ENCODE measurements around the gene AUTS2.

Gene AUTS2

DNA sequence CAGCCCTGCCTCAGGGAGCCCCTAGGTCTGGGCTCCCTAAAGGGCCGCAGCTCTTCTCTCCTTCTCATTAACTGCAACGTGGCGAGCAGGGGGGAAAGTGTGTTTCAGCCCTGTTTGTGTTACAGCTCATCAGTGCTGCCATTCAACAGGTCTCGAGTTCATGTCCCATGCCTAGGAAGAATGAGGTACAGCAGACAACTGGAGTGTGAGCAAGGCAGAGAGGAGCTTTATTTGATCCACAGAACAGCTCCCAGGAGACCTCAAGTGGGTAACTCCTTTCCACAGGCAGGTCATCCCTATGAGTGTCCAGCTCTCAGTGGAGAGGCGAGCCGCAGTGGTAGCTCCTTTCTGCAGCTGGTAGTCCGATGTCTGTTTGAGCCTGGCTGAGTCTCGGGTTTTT is 313.1 kb downstream of the AUTS2 start:
- no peak for DNase-seq

DNA sequence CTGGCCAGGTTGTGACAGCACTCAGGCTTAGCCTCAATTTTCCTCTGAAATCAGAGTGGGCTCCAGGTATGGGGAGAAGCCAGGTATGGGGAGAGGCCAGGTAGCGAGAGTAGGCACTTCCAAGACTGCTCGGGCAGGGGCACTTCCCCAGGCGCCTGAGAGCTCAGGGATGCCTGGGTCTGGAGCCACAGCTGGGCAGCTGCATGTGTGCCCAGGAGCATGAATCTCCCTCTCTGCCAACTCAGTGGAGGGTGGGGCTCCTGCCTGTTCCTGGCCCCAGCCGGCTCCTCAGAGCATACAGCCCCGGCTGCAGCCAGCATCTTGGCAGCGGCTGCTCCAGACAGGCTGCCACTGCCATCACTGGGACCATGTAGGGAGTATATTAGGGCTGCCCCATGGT is 313.9 kb downstream of the AUTS2 start:
- no peak for DNase-seq

DNA sequence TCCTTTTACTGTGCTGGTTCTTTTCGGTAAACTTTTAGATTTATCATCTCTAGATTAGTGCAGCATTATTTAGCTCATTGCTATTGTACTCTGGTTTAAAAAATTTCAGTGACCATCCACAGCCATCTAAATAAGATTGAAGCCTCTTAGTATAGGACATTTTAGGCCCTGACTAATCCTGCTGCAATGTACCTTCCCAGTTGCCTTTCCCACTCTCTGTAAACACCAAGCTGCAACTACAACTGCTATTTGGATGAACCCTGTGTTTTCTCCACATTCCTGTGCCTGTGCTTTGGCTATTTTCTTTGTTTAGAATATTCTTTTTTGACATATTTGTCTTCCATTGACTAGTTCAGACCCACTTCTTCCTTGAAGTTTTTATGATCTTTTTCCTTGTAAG is 314.6 kb downstream of the AUTS2 start:
- no peak for DNase-seq

DNA sequence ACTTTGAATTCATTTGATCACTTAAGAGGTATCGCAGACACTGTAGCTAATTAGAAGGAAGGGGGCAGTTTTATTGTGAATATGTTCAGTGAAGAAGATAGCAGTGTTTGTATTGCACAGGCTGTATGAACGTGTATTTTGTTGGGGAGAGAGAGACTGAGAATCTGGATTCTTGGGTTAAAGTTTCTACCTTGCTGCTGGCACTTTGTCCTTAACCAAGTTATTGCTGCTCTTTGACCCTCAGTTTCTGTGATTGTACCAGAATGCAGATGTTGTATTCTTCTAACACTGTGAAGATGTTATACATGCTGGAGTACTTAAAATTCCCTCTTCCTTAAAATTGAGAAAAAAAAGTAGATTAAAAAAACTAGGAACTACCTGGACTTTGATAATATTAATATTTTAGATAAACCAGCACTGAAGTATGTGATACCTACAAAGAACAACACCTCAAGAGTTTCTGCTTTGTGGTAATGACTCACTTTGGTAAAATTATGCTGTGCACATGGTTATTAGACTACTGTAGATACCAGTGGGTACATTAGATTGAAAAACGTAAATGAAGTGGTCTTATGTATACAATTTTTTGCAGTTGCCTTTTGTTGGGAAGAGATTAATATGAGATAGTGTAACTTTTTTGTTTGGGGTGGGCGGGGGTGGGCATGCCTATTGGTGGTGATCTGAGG is 321.3 kb downstream of the AUTS2 start:
- no peak for DNase-seq

DNA sequence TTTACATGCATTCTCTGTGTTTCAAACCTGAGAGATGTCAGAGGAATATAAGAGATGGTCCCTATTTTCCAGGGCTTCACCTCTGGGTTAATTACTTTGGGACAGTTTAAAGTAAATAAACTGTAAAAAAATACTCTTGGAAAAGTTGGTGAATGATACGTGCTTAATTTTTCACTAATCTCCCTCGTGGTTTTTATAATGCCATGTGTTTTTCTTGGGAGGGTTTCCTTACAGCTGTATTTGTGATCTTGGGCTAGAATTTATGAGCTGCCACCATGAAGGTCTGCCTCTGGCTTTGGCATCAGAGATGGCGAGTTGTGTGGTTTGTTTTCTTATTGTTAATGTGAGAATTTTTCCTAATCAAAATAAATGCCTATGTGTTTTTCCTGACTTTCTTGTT is 322.5 kb downstream of the AUTS2 start:
- DNase-seq: no peak

DNA sequence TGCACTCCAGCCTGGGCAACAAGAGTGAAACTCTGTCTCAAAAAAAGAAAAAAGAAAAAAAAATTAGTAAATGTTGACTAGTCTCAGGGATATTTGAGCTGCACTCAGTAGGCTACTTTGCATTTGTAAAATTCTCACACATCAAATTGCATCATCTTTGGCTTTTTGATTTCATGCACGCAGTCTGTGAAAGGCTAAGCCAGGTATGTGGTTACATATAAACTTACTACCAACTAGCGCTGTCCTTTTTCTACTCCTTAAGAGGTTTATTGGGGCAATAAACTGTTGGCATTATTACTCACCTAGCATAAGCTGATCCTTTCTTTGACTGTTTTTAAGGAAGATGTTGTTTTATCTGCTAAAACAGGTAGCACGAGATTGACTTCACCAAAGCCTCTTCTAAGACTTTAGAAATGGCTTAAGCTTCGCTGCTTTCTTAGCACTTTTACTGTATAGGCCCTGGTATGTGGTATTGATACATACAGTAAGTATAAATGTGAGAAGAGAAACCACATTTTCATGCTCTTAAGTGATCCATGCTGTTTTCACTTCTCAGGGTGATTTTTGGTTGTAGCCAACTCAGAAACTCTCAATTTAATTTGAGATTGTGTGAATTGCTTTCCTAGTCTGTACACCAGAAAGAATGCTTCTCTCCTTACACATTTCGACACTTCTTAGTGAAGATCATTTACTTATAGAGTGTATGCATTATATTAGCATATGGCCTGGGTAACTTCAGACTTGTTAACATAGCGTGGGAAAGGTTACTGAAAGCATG is 323.9 kb downstream of the AUTS2 start:
- DNase-seq: no peak

DNA sequence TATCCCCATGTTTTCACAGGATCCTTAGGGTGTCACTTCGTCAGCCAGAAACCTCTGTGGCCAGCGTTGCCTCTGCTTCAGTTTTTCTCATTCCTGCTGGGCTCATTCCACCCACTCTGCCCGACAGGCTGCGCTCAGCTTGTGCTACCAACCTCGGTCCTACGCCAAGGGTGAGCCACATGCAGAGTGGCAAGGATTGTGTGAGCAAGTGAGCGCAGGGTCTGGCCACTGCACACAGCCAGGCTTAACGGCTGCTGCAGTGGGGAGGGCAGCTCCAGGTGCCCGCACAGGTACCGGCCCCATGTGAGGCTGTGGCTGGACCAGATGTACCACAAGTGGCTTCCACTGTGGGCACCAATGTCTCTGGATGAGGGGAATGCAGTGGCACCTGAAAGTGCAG is 329.2 kb downstream of the AUTS2 start:
- no peak for DNase-seq

DNA sequence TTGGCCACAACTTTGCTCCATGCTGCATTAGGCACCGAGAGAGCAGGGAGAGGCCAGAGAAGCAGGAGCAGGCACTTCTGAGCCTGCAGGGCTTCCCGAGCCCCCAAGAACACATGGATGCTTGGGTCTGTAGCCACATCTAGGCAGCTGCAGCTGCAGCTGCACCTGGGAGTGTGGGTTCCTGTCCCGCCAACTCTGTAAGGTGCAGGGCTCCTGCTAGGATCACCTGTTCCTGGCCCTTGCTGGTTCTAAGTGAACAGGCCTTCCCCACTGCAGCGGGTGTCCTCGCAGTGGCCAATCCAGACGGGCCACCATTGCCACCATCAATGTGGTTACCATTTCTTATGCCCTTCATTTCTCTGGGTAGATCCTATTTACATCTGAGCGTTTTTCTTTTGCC is 330.3 kb downstream of the AUTS2 start:
- no peak for DNase-seq

DNA sequence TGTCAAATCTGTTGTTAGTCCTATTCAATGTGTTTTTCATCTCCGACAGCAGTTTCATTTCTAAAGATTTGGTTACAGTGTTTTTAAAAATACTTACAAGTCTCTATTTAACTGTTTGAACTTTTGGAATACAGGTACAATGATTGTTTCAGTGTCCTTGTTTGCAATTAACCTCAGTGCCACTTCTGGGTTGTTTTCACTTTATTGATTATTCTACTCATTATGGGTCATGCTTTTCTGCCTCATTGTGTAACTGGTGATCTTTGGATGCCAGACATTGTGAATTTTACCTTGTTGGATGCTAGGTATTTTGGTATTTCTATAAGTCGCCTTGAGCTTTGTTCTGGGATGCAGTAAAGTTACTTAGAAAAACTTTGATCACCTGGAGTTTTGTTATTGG is 331.3 kb downstream of the AUTS2 start:
- DNase-seq: no peak

DNA sequence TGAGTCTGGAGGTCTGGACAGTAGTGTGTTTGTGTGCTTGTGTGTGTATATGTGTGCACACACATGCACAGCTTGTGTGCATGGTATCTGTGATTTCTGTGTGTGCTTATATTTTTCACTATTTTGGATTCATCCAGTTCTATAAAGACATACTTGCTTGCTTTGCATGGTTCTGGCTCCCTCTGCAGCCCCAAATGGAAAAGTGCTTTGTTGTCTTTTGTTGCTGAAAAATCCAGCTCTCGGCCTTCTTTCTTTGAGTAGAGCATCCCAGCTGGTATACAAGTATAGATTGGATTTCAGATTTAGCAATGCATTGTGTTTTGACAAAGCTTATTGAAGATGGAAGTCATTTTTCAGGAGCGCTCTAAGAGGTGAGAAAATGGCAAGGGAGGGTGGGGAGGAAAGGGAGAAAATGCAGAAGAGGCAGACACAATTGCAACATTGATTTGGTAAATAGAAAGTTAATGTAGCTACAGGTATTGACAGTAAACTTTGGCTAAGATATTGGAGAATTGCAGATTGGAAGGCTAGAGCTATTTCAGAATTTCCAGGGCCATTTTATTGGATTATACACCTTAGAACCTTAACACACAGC is 333.9 kb downstream of the AUTS2 start:
- peak in 1 of 2 experiments; percentile 22 for DNase-seq

DNA sequence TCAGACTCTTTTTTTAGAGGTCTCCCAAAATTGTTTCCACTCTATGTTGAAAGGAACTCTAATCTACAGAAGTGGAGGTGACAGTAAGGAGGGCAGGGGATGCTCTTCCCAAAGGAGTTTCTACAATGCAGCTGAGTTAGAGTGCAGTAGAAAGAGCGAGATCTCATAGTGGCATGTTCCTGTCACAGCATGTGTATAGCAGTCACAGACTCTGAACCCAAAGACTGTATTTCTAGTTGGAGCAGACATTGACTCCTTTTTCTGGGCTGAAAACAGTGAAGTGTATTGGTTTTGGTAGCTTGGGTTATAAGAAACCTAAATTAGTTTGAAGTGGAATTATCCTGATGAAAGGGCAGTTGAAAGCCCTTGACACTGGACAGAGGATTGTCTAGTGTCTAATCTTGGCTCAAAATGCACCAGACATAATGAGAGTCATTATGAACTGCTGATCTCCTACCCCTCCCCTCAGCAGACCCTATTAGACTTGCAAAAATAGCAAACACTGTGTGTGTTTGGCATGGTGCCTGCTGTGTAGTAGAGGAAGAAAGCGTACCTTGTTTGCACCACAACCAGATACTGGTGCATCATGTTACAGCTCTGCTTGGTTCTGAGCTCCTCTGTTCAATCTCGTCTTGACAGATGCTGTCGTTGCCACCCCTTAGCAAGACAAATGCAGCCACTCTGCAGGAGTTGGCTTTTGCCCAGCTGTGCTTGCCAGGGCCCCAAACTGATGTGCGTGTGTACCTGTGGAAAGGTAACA is 336.0 kb downstream of the AUTS2 start:
- DNase-seq: peak; percentile 3 to 42

DNA sequence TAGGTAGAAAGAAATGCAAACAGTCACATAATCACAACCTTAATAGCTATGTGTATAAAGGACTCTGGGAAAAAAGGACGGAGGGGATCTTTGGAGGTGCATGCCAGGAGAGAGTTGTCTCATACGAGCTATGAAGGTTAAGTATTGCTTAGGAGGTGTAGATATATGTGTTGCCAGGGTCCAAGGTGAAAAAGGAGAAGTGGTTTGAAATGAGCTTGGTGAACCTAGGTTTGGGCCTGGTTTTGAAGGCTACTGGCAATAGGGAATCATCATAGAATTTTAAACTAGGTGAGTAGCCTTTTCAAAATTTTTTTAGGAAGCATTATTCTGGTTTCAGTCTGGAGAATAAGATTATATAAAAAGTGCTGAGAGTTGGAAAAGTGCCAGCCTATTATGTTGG is 336.8 kb downstream of the AUTS2 start:
- DNase-seq: no peak

DNA sequence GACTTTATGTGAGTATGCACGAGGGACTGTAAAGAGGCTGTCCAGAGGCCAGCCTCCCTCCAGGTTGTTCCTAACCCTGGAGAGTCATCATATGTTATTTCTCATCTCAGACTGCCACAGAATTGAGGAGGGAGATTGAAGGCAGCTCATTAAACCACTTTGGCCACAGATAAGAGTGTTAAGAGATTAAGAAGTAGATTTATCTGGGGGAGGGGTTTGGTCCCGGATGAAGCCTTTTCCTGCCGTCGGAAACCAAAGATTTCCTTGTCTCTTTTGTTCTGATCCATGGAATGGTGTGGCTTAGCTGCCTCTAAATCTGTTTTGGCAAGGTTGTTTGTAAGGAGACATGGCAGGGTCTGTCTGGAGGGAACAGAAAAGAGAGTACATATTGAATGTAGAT is 338.8 kb downstream of the AUTS2 start:
- DNase-seq: no peak

DNA sequence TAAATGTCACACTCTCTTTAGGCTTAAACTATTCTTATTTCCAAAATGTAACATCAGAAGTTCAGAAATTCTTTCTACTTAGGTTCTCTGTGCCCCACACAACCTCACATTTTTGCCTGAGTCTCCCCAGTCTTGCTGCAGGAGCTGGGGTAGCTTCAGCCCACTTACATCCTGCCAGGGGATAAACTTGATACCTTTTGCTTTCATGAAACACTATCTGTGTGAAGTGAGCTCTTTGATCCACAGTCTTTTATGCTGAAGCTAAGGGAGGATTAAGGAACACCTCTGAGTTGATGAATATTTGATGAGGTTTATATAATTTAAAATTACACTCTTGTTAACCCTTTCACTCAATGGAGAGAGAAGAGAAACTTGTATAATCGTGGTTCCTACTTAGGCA is 341.0 kb downstream of the AUTS2 start:
- DNase-seq: no peak

DNA sequence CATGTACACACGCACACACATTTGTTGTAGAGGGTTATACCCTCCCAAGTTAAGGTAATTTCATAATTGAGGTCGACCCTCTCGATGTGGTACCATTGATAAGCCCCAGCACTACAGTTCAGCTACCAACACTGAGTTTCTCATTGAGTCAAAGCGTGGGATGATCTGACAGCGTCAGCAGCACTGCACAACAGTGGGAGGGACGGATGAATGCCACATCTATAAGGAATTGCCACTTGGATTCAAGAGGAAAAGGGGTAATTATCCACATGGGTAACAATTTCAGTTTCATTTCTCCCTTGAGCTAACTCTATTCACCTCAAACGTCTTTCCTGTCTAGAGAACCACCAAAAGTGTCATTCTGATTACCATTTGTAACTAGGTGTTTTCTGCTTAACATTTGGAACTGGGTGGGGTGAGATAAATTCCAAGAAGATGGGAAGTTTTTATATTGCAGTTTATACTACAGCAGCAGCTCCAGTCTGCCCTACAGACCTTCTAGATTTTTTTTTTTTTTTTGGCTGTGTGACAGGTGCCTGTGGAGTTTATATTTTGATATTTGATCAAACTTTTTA is 342.9 kb downstream of the AUTS2 start:
- no peak for DNase-seq

DNA sequence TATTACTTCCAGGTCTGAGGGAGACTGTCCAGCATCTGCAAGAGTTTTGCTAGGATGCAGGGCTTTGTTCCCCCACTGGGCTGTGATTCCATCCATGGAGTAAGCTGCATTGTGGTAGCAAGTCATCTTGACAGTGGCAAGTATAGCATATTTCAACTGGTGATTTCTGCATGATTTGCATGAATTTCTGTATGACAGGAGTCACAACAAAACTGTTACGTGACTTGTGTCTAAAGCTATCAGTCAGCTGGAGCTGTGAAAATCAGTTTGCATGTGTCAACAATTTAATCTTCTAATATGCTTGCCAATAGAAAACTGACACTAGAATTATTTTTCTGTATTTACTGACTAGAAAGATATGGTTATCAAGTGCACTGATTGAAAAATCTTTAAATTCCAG is 344.3 kb downstream of the AUTS2 start:
- no peak for DNase-seq

DNA sequence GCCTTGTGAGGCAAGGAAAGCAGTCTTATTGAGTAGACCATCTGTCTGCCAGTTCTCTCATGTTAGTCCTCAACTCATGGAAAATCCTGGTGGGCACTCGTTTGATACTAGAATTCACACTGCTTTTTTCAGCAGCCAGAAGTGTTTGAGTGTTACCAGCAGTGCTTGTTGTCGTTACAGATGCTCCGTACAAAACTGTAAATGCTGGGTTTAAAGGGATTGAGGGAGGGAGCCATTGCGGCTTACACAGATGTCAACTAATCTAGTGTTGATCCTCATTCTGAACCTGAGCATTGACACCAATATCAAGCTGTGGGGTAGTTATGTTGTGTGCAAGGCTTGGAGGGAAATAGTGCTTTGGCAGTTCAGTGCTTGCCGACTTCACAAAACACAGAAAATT is 348.6 kb downstream of the AUTS2 start:
- no peak for DNase-seq

DNA sequence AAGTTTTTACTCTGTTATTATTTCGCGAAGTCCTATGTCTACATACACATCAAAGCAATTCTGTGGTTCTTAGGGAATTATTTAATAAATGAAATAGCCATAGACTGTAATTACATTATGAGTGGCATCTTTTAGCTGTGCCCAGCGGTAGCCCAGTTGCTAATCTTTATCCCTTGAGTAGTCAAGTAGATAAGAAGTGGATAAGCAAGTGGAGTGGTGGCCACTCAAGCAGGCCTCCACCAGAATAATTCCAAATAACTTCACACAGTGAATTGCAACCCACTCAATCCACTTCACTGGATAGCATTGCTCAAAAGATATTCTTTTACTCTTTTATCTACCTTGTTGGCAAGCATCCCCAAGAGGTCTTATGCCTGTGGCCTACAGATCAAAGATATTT is 349.7 kb downstream of the AUTS2 start:
- DNase-seq: no peak

DNA sequence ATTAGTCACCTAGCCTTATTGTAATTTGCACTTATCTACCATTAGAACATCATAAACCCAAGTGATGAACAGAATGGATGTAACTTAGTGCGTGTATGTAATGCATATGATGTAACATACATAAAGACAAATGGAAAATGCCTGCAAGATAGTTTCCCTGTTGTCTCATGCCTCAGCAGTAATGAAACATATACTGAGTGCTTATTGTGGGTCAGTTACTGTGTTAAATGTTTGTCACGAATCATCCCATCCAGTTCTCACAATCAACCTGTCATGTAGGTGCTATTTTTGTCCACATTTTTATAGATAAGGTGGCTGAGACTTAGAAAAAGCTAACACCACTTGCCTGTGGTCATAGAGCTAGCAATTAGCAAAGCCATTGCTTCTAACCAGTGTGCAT is 350.8 kb downstream of the AUTS2 start:
- DNase-seq: no peak

DNA sequence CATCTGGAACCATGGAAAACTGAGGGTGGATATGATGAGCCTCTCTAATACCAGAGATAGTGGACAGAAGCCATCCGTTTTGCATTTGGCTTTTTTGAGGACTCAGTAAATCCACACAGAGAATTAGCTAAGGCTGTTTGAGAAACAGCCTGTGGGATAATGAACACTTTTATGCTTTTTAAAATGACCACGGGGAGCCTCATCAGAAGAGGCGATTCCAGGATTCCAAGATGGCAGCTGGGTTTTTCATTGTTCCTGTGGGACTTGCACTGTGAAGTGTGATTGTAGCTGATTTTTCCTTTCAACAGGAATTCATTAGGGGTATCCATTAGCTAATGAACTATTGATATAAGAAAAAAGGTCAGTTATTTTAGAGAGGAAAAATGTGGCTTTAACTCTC is 353.2 kb downstream of the AUTS2 start:
- DNase-seq: no peak

DNA sequence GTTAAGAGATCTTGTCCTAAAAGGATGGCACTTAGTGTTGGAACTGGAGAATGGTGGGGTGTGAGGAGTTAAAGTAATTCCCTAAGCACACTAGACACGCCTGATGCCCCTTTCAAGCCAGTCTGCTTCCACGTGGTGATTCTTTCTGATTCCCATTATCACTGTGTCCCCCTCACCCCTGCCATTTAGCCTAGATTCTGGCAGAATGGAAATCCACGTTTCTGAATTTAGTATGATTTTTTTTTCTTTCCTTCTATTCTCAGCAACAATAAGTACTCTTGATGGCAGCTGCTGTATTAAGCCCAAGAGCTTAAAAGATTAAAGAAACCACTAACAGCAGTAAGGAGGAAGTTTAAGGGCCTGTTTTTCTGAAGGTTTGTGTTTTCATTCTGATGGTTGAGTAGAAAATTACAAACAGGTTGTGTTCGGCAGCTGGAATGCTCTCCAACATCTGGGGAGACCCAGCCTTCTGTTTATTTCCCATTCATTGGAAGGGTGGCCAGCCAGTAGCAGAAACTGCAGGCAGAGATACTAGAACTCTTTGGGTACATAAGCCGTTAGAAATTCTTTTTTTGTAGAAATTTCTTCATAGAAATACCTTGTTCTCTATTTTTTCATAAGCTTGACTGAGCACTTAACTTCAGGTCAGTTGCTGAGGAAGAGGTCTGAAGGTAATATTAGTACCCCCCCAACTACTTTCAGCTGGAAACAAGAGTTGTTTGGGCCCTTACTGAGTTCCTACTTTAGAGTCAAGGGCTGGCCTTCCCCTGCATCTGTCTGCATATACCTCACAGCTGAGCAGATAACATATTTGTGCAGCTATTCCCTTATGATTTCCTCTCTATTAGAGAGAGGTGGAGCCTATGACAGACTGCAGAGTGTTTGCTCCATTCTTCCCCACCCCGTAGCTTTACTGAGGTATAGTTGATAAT is 355.1 kb downstream of the AUTS2 start:
- no peak for DNase-seq

DNA sequence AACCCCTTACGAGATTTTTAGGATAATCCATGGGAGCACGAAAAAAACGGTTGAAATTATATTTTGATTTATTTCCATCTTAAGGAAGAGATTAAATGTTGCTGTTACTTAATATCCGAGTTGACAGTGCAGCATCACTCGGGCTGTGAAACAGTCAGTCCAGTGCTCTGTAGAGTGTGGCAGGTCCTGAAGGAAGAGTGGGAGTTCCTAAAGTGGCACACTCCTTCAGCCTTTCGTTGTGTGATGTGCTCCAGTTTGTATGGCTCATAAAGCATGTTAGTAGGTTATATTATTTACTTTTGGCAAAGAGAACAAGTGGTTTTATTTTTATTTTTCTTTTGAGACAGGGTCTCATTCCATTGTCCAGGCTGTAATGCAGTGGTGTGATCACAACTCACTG is 358.3 kb downstream of the AUTS2 start:
- no peak for DNase-seq
